Esophagus squamous epithelium (tissue), 4 donors: ENCODE data around the gene KRT4.

Experiments used
- CTCF ChIP-seq, 6 experiments: fragments of 450-650 bp in 4 of 6; fragments of 200-600 bp in 2 of 6; sonication (generic) in 2 of 6; IDR thresholded peaks; one replicate each; pipeline ENCODE4 v1.5.1; 2016 to 2019; ENCODE audit warnings: antibody characterized with exemption in 6 of 6, mild to moderate bottlenecking in 4 of 6, moderate library complexity in 4 of 6
- POLR2A ChIP-seq, 4 donors: fragments of 450-650 bp; IDR thresholded peaks; one replicate each; pipeline ENCODE4 v1.6.1; 2017; ENCODE audit warnings: antibody characterized with exemption in 4 of 4, mild to moderate bottlenecking in 4 of 4, moderate library complexity in 3 of 4

- TF ChIP-seq CTCF (IDR thresholded peaks at IDR 0.05) (no peak), POLR2A (IDR thresholded peaks at IDR 0.05) (no peak)
These were observed 21.5 kb downstream of the KRT4 start for GRCh38 chr12:52792185-52793029.
